HG03571 (cell line): ENCODE measurements around the gene UBAC1.

Experiments used
- ATAC-seq: cut with Tn5 transposase; IDR thresholded peaks from one replicate; pipeline ENCODE4 v1.9.1; 2021; ENCODE audit not compliant: unreplicated experiment

The UBAC1 gene

GRCh38 chr9:135886147-135886981, 74.8 kb downstream of the UBAC1 start:
- no peak for ATAC-seq

- ATAC-seq = no peak
These were observed 75.9 kb downstream of the UBAC1 start for GRCh38 chr9:135885100-135885853.

- ATAC-seq = no peak
These were observed 76.7 kb downstream of the UBAC1 start for GRCh38 chr9:135884328-135885035.

GRCh38 chr9:135883410-135884089, 77.6 kb downstream of the UBAC1 start:
- no peak for ATAC-seq
